ACHN (cell line): ENCODE data around the gene PIK3R1.
"Not testable (repeated sequence)": the region's sequence is repeated elsewhere in the genome, so short reads cannot be mapped to it uniquely, and the experiment has no call there.

Experiments
- DNase-seq: peaks from one replicate; pipeline ENCODE4 v3.0.0-alpha.2; 2015
- in situ Hi-C: cut with HindIII; loops from 2 replicates; pipeline ENCODE4 v1.10.0; 2017; ENCODE audit warnings: low sequenced_read_pairs, low pct_ligation_motif_present, low pct_unique_long_range_greater_than_20kb

PIK3R1 gene

DNA sequence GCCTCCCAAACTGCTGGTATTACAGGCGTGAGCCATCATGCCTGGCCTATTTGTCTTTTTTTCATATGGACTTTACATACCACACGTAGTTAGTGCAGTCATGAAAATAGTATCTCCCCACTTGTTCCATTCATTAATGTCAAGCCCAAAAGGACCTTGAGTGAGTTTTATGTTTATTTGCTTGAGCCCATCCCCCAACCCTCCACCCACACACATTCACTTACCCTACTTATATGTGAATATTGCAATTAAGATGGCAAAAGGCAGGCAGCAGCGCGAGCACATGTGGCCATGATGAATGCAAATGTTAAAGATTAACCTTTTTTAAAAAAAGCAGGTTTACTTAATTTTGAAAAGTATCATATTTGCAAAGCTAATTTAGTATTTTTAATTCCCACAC lies 24.9 kb upstream of the PIK3R1 start:
- no peak for DNase-seq
- in situ Hi-C loops: no loop called here

DNA sequence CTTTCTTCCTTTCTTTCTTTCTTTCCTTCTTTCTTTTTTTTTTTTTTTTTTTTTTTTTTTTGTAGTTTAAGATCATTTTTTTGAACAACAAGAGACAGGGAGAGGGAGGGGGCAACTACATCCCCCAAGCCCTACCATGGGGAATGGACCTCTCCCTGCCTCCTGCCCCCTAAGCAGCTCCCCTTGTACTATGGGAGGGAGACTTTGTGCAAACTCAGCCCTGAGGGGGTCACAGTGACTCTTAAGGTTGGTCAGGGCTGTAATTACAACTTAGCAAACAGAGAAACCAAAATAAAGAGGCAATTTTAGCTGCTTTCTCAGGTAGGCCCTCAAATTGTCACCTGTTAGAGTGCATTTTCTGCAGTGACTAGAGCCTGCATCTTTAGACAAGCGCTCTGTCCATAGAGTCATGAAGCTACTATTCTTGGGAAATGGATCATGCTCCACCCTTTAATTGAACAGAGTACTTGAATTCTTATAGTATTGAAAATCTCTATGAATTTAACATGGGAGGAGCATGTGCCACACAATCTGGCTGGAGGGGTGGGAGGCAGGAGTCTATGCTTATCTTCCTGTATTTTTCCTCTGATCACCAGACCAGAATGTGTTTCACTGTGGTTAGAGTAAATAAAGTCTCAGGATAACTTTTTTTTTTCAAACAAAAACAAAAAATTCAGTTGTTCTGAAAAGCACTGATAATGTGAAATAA lies 24.3 kb upstream of the PIK3R1 start:
- in situ Hi-C loops: no loop called here

DNA sequence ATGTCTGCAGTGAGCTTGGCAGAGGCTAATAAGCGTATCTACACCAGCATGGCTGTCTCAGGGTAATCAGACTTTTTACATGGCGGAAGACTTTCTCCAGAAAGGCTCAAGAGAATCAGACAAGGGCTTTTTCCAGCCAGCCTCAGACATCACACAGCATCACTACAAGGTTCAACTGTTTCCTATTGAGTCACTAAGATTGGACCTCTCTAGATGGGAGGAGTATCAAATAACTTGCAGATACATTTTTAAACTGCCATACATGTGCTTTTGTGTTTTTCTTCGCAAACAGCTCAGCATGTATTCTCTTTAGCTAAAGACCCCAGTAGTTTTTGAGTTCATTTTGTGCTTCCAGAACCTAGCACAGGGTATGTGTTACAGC lies 22.9 kb upstream of the PIK3R1 start:
- no peak for DNase-seq
- in situ Hi-C loops: no loop called here

More for the DNA sequence above, 24.3 kb upstream of the PIK3R1 start:
- DNase-seq: no peak

DNA sequence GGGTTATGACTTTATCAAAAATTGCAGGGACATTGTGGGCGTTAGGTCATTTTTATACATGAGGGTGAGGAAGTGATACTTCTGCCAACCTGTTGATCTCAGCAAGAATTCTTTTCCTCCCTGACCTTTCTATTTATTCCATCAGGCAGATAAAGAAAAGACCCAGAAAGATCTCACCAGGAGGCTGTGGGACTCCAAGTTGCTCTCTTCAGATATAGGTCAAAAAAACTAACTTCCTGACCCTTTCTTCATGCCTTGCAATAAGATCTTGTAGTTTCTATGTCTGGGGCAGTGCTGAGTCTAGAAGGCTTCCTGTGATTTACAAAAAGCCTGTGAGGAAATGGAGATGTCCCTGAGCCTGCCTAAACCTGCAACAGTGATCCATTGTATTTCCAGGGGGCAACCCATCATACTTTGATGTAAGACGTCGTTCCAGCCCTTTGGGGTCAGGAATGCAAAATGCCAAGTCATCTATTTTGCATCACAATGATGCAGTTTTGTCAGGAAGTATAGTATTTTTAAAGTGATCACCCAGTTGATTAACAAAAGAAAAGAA lies 22.0 kb upstream of the PIK3R1 start:
- in situ Hi-C loops: no loop called here
- no peak for DNase-seq

DNA sequence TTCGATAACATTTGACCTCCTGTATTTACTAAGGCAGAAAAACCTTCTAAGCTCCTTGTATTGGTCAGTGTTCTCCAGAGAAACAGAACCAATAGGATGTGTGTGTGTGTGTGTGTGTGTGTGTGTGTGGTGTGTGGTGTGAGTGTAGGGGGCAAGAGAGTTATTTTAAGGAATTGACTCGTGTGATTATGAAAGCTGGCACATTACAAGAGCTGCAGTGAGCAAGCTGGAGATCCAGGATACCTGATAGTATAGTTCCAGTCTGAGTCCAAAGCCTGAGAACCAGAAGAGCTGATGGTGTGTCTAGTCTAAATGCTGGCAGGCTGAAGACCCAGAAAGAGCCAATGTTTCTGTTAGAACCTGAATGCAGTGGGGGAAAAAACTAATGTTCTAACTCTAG lies 21.2 kb upstream of the PIK3R1 start:
- no peak for DNase-seq
- in situ Hi-C loops: no loop called here

DNA sequence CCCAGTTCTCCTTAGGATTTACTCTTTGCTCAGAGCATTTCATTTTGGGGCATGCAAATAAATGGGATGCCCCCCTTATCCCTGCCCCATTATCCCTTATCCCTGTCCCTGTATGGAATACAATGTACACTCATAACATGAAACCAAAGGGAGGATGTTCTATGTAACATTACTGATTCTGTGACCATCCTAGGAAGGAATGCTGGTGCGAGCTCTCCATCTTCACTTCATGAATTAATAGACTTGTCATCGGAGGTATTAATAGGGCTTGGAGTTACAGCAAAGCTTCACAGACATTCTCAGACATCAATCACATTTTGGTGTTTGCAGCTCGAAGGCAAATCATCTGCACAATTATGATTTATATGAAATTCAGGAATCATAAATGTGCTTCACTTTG lies 20.4 kb upstream of the PIK3R1 start:
- DNase-seq: no peak
- in situ Hi-C loops: no loop called here

DNA sequence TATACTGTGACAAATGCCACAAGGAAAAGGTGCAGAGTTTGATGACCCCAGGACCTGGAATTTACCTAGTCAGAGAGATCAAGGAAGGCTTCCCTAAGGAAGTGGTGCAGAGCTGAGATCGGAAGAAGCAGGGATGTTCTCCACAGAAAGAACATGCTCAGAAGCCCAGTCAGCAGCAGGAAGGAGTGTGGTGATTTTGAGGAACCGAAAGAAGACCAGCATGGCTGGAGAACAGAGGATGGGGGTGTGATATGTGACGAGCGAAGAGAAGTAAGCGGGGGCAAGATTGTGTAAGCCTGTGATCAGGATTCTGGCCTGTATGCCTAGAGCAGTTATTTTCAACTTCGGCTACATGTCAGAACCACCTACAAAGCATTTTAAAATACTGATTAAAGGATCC lies 18.7 kb upstream of the PIK3R1 start:
- in situ Hi-C loops: no loop called here
- no peak for DNase-seq

DNA sequence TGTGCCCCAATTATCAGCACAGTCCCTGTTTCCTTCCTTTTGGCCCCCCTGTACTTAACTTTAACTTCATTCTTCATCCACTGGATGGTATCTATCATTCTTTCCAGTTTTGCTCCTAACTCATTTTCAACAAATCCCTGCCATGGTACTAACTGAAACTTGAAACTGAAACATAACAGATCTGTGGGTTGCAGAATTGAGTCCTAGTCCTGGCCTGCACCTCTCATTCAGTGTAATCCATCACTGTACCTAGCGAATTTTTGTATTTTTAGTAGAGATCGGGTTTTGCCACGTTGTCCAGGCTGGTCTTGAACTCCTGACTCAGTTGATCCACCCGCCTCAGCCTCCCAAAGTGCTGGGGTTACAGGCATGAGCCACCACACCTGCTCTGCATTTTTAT lies 15.3 kb upstream of the PIK3R1 start:
- DNase-seq: no peak
- in situ Hi-C loops: no loop called here

DNA sequence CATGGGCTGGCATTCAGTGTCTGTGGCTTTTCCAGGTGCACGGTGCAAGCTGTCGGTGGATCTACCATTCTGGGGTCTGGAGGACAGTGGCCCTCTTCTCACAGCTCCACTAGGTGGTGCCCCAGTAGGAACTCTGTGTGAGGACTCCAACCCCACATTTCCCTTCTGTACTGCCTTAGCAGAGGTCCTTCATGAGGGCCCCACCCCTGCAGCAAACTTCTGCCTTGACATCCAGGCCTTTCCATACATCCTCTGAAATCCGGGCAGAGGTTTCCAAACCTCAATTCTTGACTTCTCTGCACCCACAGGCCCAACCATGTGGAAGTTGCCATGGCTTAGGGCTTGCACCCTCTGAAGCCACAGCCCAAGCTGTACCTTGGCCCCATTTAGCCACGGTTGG lies 4.9 kb upstream of the PIK3R1 start:
- in situ Hi-C loops, DNase-seq: not testable (repeated sequence)

DNA sequence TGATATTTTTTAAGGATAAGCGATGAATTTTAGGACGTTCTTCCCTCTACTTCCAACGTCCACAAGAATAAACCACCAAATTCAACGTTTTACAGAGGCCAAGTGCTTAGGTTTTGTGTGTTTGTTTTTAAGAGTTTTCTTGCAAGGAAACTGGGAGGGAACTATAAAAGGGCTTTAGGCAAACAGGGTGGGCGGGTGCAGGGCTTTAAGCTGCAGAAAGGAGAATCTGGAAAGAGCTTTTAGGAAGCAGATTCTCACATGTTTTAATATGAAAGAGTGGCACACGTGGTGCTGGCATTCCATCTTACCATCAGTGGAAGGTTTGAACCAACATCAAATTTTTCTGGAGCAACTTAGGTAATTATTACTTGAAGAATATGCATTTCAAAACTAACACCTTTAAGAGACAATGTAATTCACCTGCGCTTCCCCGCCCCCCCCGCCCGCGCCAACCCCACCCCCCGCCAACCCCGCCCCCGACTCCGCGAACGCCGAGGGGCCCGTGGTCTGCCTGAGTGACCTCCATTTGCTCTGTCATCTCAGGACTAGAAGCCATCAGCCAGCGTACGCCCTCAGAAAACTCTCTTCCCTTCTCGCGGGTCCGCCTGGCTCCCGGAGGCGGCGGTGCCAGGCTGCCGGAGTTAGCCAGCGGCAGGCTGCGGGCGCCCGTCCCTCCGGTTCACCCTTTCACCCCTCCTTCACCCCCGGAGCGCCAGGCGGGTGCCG lies 911 bp upstream of the PIK3R1 start:
- in situ Hi-C loops: no loop called here
- peak; percentile 8 for DNase-seq

DNA sequence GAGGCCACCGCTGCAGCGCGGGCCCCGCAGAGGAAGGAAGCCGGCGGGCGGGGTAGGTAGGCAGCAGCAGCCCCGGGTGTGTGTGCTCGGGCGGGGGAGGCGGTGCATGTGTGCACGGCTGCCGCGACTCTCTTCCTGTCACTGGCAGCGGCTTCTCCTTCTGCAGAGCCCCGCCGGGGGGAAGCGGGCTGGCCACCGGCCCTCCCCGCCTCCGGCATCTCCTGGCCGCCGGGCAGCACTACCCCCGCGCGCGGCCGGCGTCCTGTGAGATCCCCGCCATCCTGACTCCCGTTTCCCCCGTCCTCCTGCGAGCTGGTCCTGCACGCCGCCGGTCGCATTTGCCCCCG lies 315 bp downstream of the PIK3R1 start:
- in situ Hi-C loops: no loop called here
- DNase-seq: peak; percentile 48

DNA sequence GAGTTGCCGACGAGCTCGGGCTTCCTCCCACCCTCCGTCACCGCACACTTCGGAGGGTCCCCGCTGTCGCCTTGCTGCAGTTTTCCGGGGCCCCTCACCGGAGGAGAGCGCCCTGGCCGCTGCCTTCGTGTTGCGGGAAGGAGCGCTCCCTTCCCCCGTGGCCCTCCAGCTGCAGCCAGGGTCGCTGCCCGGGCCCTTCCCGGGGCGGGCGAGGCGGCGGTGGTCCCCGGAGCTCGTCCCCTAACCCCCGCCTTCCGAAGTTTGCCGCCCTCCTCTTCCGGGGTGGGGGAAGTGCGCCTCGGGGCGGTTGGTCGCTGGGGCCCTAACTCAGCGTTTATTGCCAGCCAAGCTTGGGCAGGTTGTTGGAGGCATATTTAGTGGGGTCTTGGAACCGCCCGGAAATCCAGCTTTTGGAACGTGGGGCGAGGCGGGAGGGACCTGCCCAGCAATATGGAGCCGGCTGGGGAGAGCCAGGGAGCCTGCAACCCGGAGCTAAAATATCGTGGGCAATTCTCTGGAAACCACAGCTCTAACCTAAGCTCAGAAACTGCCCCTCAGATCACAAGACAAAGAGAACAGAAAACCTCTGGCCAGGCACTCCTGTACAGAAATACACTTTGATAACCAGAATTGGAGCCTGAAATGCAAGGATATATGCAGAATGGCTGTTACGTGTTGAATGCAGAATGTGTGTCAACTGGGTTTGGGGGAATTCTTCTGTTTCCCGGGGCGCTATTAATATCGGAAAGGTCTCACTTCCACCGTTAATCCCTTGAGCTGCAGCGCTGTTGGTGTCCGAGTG lies 890 bp downstream of the PIK3R1 start:
- peak; percentile 27 for DNase-seq
- in situ Hi-C loops: no loop called here

DNA sequence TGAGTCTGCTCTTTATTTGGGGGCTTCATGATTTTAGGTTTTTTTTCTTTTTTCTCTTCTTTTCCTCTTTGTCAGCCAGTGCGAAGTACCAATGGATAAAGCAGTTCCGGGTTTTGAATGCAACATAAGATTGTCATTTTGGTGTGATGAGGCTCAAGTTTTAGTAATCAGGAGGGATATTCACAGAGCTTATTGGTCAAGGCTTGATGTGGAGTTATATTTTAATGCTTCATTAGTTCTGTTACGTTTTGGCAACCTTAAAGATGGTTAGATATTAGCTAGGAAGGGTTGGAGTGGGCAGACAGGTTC lies 1.4 kb downstream of the PIK3R1 start:
- no peak for DNase-seq
- in situ Hi-C loops: no loop called here

DNA sequence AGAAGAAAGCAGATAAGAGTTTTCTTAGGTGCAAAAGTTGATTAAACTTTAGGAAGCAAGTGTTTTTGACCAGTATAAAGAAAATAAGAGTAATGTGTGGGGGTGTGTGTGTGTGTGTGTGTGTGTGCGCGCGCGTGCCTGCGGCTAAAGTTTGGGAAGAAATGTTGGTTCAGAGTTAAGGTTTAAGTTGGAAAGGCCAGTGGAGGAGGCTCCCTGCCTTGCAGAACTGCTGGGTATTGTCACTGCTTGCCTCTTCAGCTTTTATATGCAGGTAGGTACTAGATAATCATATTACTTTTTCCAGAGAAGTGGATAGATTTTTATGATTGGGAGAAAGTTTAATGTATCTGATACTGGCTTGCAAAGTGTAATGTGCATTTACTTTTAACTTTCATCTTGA lies 2.0 kb downstream of the PIK3R1 start:
- no peak for DNase-seq
- in situ Hi-C loops: no loop called here

DNA sequence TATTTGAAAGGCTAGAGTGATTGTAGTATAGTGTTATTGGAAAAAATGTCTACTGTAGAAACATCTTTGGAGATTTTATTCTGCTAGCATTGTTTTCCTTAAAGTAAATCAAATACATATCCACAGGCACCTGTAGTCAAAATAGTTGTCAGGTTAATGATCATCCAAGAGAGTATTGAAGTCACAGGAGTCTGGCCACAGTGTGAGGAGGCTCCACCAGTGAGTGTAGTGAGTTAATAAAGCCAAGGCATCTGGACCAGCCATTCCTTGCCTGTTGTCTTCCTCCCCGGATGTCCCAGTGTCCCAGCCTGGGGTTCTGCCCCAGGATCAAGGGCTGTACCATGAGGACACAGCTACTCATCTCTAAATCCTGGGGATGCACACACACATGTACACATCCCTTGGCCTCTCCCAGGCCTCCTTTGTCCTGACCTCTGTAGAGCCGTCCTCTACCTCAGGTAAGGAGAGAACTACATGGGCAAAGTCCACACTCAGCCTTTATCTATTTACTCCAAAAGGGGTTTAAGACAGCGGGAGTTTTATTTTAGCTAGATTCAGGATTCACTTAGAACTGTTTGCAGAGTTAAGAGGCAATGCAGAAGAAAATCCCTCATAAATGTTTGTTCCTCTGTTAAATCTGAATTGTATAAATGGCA lies 3.7 kb downstream of the PIK3R1 start:
- in situ Hi-C loops: no loop called here
- DNase-seq: no peak

DNA sequence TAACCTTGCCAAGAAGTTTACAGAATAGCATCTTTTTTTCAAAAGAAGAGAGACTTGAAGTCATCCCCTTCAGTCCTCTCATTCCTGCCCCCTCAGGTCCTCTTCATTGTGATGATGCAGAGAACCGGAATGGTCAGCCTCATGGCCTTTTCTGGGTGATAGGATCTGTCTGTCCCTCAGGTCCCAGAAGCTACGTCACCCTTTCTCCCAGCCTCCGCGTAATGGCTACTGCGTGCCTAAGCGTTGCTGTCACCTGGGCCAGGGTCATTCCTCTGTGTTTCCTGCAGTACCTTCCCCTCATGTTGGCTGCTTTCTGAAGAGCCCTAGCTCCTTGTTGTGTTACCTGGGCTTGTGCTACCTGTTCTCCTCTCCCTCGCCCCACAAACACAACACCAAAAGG lies 4.7 kb downstream of the PIK3R1 start:
- in situ Hi-C loops: no loop called here
- DNase-seq: no peak

DNA sequence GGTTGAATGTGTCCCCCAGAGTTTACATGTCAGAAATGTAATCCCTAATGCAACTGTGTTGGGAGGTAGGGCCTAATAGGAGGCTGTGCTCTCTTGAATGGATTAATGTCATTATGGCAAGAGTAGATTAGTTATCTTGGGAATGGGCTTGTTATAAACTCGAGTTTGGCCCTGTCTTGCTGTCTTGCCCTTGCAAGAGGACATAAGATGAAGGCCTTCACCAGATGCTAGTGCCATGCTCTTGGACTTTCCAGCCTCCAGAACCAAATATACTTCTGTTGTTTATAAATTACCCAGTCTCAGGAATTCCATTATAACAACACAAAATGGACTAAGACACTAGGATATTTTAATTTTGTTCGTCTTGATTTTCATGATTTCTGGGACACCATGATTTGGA lies 5.4 kb downstream of the PIK3R1 start:
- DNase-seq: no peak
- in situ Hi-C loops: no loop called here

DNA sequence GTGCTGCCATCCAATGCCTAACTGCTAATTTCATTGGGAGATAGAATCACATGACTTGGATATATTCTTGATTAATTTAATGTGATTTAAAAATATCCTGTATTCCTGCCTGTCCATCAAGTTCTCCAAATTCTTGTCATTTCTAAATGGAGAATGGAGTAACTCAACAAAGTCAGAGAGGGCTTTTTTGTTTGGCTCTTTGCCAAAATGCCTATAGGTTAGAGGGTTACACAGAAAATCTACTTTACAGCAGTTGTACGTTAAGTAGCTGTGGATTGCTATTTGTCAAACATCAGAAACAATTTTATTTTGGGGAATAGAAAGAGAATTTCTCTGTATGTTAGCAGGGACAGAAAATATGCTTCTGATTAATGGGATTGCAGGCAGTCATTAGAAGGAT lies 5.9 kb downstream of the PIK3R1 start:
- in situ Hi-C loops: no loop called here
- no peak for DNase-seq

DNA sequence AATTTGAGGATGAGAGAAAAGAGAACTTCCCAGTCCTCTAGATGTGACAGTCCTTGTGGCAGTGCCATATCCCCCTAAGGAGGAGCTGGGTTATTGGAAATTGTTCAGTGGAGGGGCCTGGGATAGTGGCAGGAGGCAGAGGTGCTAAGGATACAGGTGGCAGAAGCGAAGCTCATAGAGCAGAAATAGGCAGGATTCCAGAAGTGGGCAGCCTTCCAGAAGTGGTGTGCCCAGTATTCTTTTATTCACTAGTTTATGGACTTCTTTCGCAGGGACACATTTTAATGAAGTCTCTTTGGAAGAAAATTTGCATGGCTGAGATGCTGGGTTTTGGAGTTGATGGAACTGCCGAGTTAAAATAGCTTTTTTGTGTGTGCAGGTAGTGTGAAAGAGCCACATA lies 6.8 kb downstream of the PIK3R1 start:
- in situ Hi-C loops: no loop called here
- no peak for DNase-seq
